Hepatic stellate cell (primary cell): ENCODE data around the gene KIF2C.
"Not testable (repeated sequence)": the region's sequence is repeated elsewhere in the genome, so short reads cannot be mapped to it uniquely, and the experiment has no call there.

Source experiments
- DNase-seq: peaks from one replicate; pipeline ENCODE4 v3.0.0; 2011; ENCODE audit warnings: low spot score

Gene KIF2C

DNA sequence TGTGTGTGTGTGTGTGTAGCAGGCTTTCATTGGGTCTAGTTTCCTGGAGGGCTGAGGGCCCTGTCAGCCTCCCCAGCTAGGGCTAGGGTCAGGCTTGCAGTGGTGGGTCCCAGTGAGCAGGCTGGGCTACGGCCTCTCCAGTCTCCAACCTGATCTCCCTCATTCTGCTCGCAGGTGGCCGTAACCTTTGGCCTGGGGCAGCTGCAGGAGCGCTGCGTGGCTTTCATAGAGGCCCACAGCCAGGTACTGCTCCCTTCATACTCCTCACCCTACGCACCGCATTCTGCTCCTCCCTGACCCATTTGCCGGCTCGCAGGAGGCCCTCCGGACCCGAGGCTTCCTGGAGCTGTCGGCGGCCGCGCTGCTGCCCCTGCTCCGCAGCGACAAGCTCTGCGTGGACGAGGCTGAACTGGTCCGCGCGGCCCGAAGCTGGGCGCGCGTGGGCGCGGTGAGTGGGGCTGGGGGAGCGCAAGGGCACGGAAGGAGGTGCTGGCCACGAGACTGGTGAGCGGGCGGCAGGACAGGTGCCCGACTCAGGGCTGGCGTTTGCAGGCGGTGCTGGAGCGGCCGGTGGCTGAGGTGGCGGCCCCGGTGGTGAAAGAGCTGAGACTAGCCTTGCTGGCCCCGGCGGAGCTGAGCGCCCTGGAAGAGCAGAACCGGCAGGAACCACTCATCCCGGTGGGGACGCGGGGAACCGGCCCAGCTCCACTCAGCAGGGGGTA is 73.3 kb downstream of the KIF2C start:
- no peak for DNase-seq

DNA sequence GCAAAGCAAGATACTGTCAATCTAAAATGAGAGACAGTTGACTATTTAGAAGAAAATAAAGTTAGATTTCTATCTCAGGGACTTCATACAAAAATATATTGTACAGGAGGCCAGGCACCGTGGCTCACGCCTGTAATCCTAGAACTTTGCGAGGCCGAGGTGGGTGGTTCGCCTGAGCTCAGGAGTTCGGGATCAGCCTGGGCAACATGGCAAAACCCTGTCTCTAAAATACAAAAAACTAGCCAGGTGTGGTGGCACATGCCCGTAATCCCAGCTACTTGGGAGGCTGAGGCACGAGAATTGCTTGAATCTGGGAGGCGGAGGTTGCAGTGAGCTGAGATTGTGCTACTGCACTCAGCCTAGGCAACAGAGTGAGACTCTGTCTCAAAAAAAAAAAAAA is 76.3 kb downstream of the KIF2C start:
- DNase-seq: not testable (repeated sequence)

DNA sequence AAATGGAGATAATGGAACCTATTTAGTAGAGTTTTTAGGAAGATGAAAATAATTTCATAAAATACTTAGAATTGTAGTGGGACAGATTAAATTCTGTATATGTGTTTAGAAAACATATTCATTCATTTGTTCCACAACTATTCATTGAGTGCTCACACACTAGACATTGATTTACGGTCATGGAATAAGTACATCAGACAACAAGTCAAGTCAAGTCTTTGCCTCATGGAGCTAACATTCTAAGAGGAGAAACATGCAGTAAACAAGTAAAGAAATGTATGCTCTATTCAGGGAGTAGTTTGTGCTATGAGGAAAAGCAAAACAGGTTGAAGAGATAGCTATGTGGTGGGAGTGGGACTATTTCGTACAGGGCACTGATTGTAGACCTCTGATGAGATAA is 77.7 kb downstream of the KIF2C start:
- DNase-seq: no peak
